SK-N-SH treated with all-trans-retinoic acid at 6 μM for 48 hours (cell line): Measurements from ENCODE around the gene TUBB4B.

Experiments
- ATAC-seq: fragments of 200-7000 bp; cut with Tn5 transposase; 3 replicates; pipeline ENCODE4 v1.9.1; 2020; ENCODE audit warnings: mild to moderate bottlenecking, moderate library complexity
- ARNTL ChIP-seq: fragments of 450-650 bp; formaldehyde crosslinking; IDR thresholded peaks from 2 replicates; pipeline ENCODE4 v1.5.0; 2020; ENCODE audit warnings: low read depth, mild to moderate bottlenecking, moderate library complexity, borderline replicate concordance
- BACH2 ChIP-seq: fragments of 250-450 bp; sonication (Bioruptor Pico); IDR thresholded peaks from 2 replicates; pipeline ENCODE4 v1.9.0; 2021; ENCODE audit warnings: mild to moderate bottlenecking, borderline replicate concordance
- CREB5 ChIP-seq: fragments of 250-450 bp; sonication (Bioruptor Pico); IDR thresholded peaks from 2 replicates; pipeline ENCODE4 v1.5.1; 2020; ENCODE audit warnings: low read depth, mild to moderate bottlenecking, moderate library complexity
- CSRNP3 ChIP-seq: fragments of 250-450 bp; sonication (Bioruptor Pico); IDR thresholded peaks from 2 replicates; pipeline ENCODE4 v1.5.1; 2021; ENCODE audit warnings: mild to moderate bottlenecking, moderate library complexity
- ESRRG ChIP-seq: fragments of 250-450 bp; sonication (Bioruptor Pico); IDR thresholded peaks from 2 replicates; pipeline ENCODE4 v1.6.1; 2021; ENCODE audit warnings: mild to moderate bottlenecking
- GLIS3 ChIP-seq: fragments of 250-450 bp; sonication (Bioruptor Pico); IDR thresholded peaks from 2 replicates; pipeline ENCODE4 v1.5.0; 2020; ENCODE audit warnings: mild to moderate bottlenecking, moderate library complexity
- ISL1 ChIP-seq: fragments of 250-450 bp; sonication (Bioruptor Pico); IDR thresholded peaks from 2 replicates; pipeline ENCODE4 v2.1.2; 2022; ENCODE audit warnings: mild to moderate bottlenecking, moderate library complexity
- OSR1 ChIP-seq: fragments of 250-450 bp; sonication (Bioruptor Pico); IDR thresholded peaks from 2 replicates; pipeline ENCODE4 v1.8.0; 2022; ENCODE audit warnings: moderate library complexity, mild to moderate bottlenecking, inconsistent platforms
- PATZ1 ChIP-seq: fragments of 250-450 bp; sonication (Bioruptor Pico); IDR thresholded peaks from 2 replicates; pipeline ENCODE4 v1.8.0; 2020; ENCODE audit warnings: mild to moderate bottlenecking, moderate library complexity, borderline replicate concordance
- POU6F1 ChIP-seq: fragments of 250-450 bp; sonication (Bioruptor Pico); IDR thresholded peaks from 2 replicates; pipeline ENCODE4 v1.8.0; 2021; ENCODE audit warnings: low read depth, mild to moderate bottlenecking, moderate library complexity, borderline replicate concordance
- PPARA ChIP-seq: fragments of 250-450 bp; sonication (Bioruptor Pico); IDR thresholded peaks from 2 replicates; pipeline ENCODE4 v1.5.0; 2020; ENCODE audit warnings: mild to moderate bottlenecking, borderline replicate concordance
- RARB ChIP-seq: fragments of 250-450 bp; sonication (Bioruptor Pico); IDR thresholded peaks from 2 replicates; pipeline ENCODE4 v1.8.0; 2021; ENCODE audit warnings: mild to moderate bottlenecking, moderate library complexity
- SNAI2 ChIP-seq: fragments of 250-450 bp; sonication (Bioruptor Pico); IDR thresholded peaks from 2 replicates; pipeline ENCODE4 v1.5.0; 2020; ENCODE audit warnings: mild to moderate bottlenecking, moderate library complexity
- TCF4 ChIP-seq: fragments of 250-450 bp; sonication (Bioruptor Pico); IDR thresholded peaks from 2 replicates; pipeline ENCODE4 v1.8.0; 2021; ENCODE audit warnings: mild to moderate bottlenecking, moderate library complexity, borderline replicate concordance
- TOX ChIP-seq: fragments of 250-450 bp; sonication (Bioruptor Pico); IDR thresholded peaks from 2 replicates; pipeline ENCODE4 v1.8.0; 2021; ENCODE audit warnings: mild to moderate bottlenecking, moderate library complexity, borderline replicate concordance
- TSHZ2 ChIP-seq: fragments of 250-450 bp; sonication (Bioruptor Pico); IDR thresholded peaks from 2 replicates; pipeline ENCODE4 v1.5.0; 2020; ENCODE audit warnings: mild to moderate bottlenecking, moderate library complexity
- ZC3H10 ChIP-seq: fragments of 250-450 bp; sonication (Bioruptor Pico); IDR thresholded peaks from 2 replicates; pipeline ENCODE4 v1.5.1; 2021; ENCODE audit warnings: mild to moderate bottlenecking, moderate library complexity
- ZFP3 ChIP-seq: fragments of 250-450 bp; sonication (Bioruptor Pico); IDR thresholded peaks from 2 replicates; pipeline ENCODE4 v1.5.0; 2020; ENCODE audit warnings: mild to moderate bottlenecking, moderate library complexity
- ZFP30 ChIP-seq: fragments of 450-650 bp; formaldehyde crosslinking; IDR thresholded peaks from 2 replicates; pipeline ENCODE4 v1.5.0; 2022; ENCODE audit warnings: mild to moderate bottlenecking, moderate library complexity
- ZNF565 ChIP-seq: fragments of 450-650 bp; formaldehyde crosslinking; conservative IDR thresholded peaks from 2 replicates; pipeline ENCODE4 v1.5.0; 2020; ENCODE audit warnings: low read depth, mild to moderate bottlenecking, moderate library complexity
- ZNF70 ChIP-seq: fragments of 450-650 bp; formaldehyde crosslinking; IDR thresholded peaks from 2 replicates; pipeline ENCODE4 v1.5.0; 2020; ENCODE audit warnings: mild to moderate bottlenecking, moderate library complexity
- ZNF8 ChIP-seq: fragments of 450-650 bp; formaldehyde crosslinking; IDR thresholded peaks from 2 replicates; pipeline ENCODE4 v1.5.0; 2020; ENCODE audit warnings: mild to moderate bottlenecking, moderate library complexity

Gene TUBB4B

GRCh38 chr9:137223078-137223970 is 17.8 kb upstream of the TUBB4B start:
- TF ChIP-seq GLIS3 (CRISPR knock-in tag) (0 out of 2 replicates have a peak, but pooled peaks have one; percentile 19), PATZ1 (no peak)
- TF ChIP-seq, all 23 proteins: peak for 1
- peak; percentile 78 for ATAC-seq

GRCh38 chr9:137224830-137225694 is 16.0 kb upstream of the TUBB4B start, which contains the start of gene CYSRT1:
Gene CYSRT1 (plus strand): TSS chr9:137225174. CDS start chr9:137225622, 448 bp downstream.
- ATAC-seq, result no peak
- TF ChIP-seq RARB (CRISPR knock-in tag), result no peak
- no peak for TF ChIP-seq TCF4 (CRISPR knock-in tag)
- TF ChIP-seq ZFP3 (CRISPR knock-in tag), result no peak
- no peak for TF ChIP-seq ZNF70 (CRISPR knock-in tag)
- no peak for TF ChIP-seq ZC3H10 (CRISPR knock-in tag)

- TF ChIP-seq PPARA (no peak), POU6F1 (CRISPR knock-in tag) (no peak), ARNTL (CRISPR knock-in tag) (no peak), PATZ1 (no peak), TCF4 (CRISPR knock-in tag) (no peak), ISL1 (no peak), ZNF8 (no peak), GLIS3 (CRISPR knock-in tag) (no peak), CSRNP3 (CRISPR knock-in tag) (no peak), ZNF565 (no peak), BACH2 (no peak), OSR1 (CRISPR knock-in tag) (no peak), CREB5 (CRISPR knock-in tag) (no peak), SNAI2 (no peak), ZFP30 (CRISPR knock-in tag) (no peak), RARB (CRISPR knock-in tag) (no peak), ZNF70 (CRISPR knock-in tag) (no peak), TOX (CRISPR knock-in tag) (no peak), TSHZ2 (CRISPR knock-in tag) (no peak), ESRRG (no peak)
- ATAC-seq, result no peak
These were observed 15.3 kb upstream of the TUBB4B start for GRCh38 chr9:137225699-137226331.
